T-helper 17 cell (primary cell): ENCODE results near the gene CEP162. TPM values are rescaled to one million over a fixed set of nuclear protein-coding genes. Genes with fewer than 3 reads are reported as not detected.
"Not testable (repeated sequence)": the region's sequence is repeated elsewhere in the genome, so short reads cannot be mapped to it uniquely, and the experiment has no call there.

Experiments used
- ATAC-seq: fragments of 150-1000 bp; cut with Tn5 transposase; 2 replicates; pipeline ENCODE4 v1.10.0; 2021; ENCODE audit warnings: mild to moderate bottlenecking, moderate library complexity
- DNase-seq, 3 donors: peaks; one replicate each; pipeline versions ENCODE4 v3.0.0 to v3.0.0-alpha.2; 2020 to 2021
- H3K9me3 ChIP-seq: one replicate; pipeline ENCODE4 v1.7.0; 2013; ENCODE audit warnings: low read length, mild to moderate bottlenecking; ENCODE audit not compliant: control insufficient read depth, poor library complexity, severe bottlenecking
- H3K27ac Mint-ChIP-seq: one replicate; pipeline ENCODE4 v1.8.0; 2022; ENCODE audit warnings: mild to moderate bottlenecking, moderate library complexity, mixed read lengths
- H3K27me3 Mint-ChIP-seq: one replicate; pipeline ENCODE4 v1.8.0; 2022; ENCODE audit warnings: mixed read lengths
- H3K36me3 Mint-ChIP-seq: one replicate; pipeline ENCODE4 v1.8.0; 2022; ENCODE audit warnings: low read depth, mixed read lengths
- H3K4me1 Mint-ChIP-seq: one replicate; pipeline ENCODE4 v1.8.0; 2022; ENCODE audit warnings: mild to moderate bottlenecking, mixed read lengths
- H3K4me3 Mint-ChIP-seq: one replicate; pipeline ENCODE4 v1.8.0; 2022; ENCODE audit warnings: mild to moderate bottlenecking, moderate library complexity, mixed read lengths
- total RNA-seq, 4 donors: library from RNA in 2 of 4; stranded (reverse) in 2 of 4; gene quantifications; one replicate each; pipeline ENCODE4 v1.2.3 and lab custom pipeline; 2022 to 2026

CEP162 gene
- total RNA-seq, 2 donors from 2014 or later = 6.9 to 7.1 TPM

GRCh38 chr6:84166395-84166794, 61.0 kb downstream of the CEP162 start:
- H3K9me3 ChIP-seq = no peaks in the 10 kb centered on the region
- no peak overlapping the region for H3K27ac Mint-ChIP-seq
- ATAC-seq = no peak
- no peaks in the 10 kb centered on the region for H3K4me1 Mint-ChIP-seq
- H3K4me3 Mint-ChIP-seq = no peak overlapping the region
- H3K27me3 Mint-ChIP-seq = no peaks in the 10 kb centered on the region
- H3K36me3 Mint-ChIP-seq = peaks cover 12% of the 10 kb centered on the region
- DNase-seq = no peak

- not testable (repeated sequence) for H3K27me3 Mint-ChIP-seq, DNase-seq, H3K27ac Mint-ChIP-seq, H3K4me1 Mint-ChIP-seq, H3K9me3 ChIP-seq, ATAC-seq, H3K4me3 Mint-ChIP-seq
- H3K36me3 Mint-ChIP-seq = peaks cover 14% of the 10 kb centered on the region
Measured at GRCh38 chr6:84164328-84164727, 63.1 kb downstream of the CEP162 start.

GRCh38 chr6:84161190-84161589, 66.3 kb downstream of the CEP162 start:
- Mint-ChIP-seq H3K36me3 (peaks cover 12% of the 10 kb centered on the region), H3K27me3 (no peaks in the 10 kb centered on the region), H3K4me1 (peaks cover 2% of the 10 kb centered on the region), H3K27ac (no peak overlapping the region), H3K4me3 (no peak overlapping the region)
- ATAC-seq = no peak
- DNase-seq = no peak
- H3K9me3 ChIP-seq = no peaks in the 10 kb centered on the region

- Mint-ChIP-seq H3K27me3 (no peaks in the 10 kb centered on the region), H3K36me3 (peaks cover 26% of the 10 kb centered on the region), H3K27ac (no peak overlapping the region), H3K4me3 (no peak overlapping the region), H3K4me1 (peaks cover 2% of the 10 kb centered on the region)
- ATAC-seq = no peak
- H3K9me3 ChIP-seq = no peaks in the 10 kb centered on the region
- DNase-seq = no peak
Measured at GRCh38 chr6:84156306-84156705, 71.1 kb downstream of the CEP162 start.

GRCh38 chr6:84151669-84152068, 75.8 kb downstream of the CEP162 start:
- H3K27ac Mint-ChIP-seq = no peak overlapping the region
- no peaks in the 10 kb centered on the region for H3K27me3 Mint-ChIP-seq
- no peak overlapping the region for H3K4me3 Mint-ChIP-seq
- DNase-seq = no peak
- ATAC-seq = no peak
- H3K36me3 Mint-ChIP-seq = peaks cover 27% of the 10 kb centered on the region
- H3K9me3 ChIP-seq = no peaks in the 10 kb centered on the region
- no peaks in the 10 kb centered on the region for H3K4me1 Mint-ChIP-seq

- H3K27me3 Mint-ChIP-seq = no peaks in the 10 kb centered on the region
- DNase-seq (no peak), ATAC-seq (no peak)
- no peak overlapping the region for H3K27ac Mint-ChIP-seq
- no peaks in the 10 kb centered on the region for H3K4me1 Mint-ChIP-seq
- H3K9me3 ChIP-seq = no peaks in the 10 kb centered on the region
- peaks cover 29% of the 10 kb centered on the region for H3K36me3 Mint-ChIP-seq
- H3K4me3 Mint-ChIP-seq = no peak overlapping the region
Measured at GRCh38 chr6:84150705-84151104, 76.7 kb downstream of the CEP162 start.

GRCh38 chr6:84141521-84141920, 85.9 kb downstream of the CEP162 start:
- no peak overlapping the region for H3K4me3 Mint-ChIP-seq
- no peaks in the 10 kb centered on the region for H3K27me3 Mint-ChIP-seq
- peaks cover 9% of the 10 kb centered on the region for H3K36me3 Mint-ChIP-seq
- no peaks in the 10 kb centered on the region for H3K4me1 Mint-ChIP-seq
- no peak overlapping the region for H3K27ac Mint-ChIP-seq
- no peaks in the 10 kb centered on the region for H3K9me3 ChIP-seq
- no peak for DNase-seq
- ATAC-seq = no peak

- peaks cover 8% of the 10 kb centered on the region for H3K36me3 Mint-ChIP-seq
- H3K4me1 Mint-ChIP-seq = no peaks in the 10 kb centered on the region
- H3K4me3 Mint-ChIP-seq = no peak overlapping the region
- DNase-seq (no peak), ATAC-seq (no peak)
- no peaks in the 10 kb centered on the region for H3K27me3 Mint-ChIP-seq
- H3K27ac Mint-ChIP-seq = no peak overlapping the region
- no peaks in the 10 kb centered on the region for H3K9me3 ChIP-seq
Measured at GRCh38 chr6:84139311-84139710, 88.1 kb downstream of the CEP162 start.

- Mint-ChIP-seq H3K4me3 (no peak overlapping the region), H3K27ac (no peak overlapping the region), H3K36me3 (peaks cover 8% of the 10 kb centered on the region), H3K27me3 (no peaks in the 10 kb centered on the region), H3K4me1 (no peaks in the 10 kb centered on the region)
- DNase-seq (no peak), ATAC-seq (no peak)
- no peaks in the 10 kb centered on the region for H3K9me3 ChIP-seq
Measured at GRCh38 chr6:84137989-84138575, 89.4 kb downstream of the CEP162 start.

GRCh38 chr6:84137051-84137375, 90.4 kb downstream of the CEP162 start:
- DNase-seq = no peak
- no peak for ATAC-seq
- Mint-ChIP-seq H3K36me3 (peaks cover 10% of the 10 kb centered on the region), H3K27me3 (no peaks in the 10 kb centered on the region), H3K4me3 (no peak overlapping the region), H3K4me1 (no peaks in the 10 kb centered on the region), H3K27ac (no peak overlapping the region)
- no peaks in the 10 kb centered on the region for H3K9me3 ChIP-seq

- Mint-ChIP-seq H3K4me3 (no peak overlapping the region), H3K27me3 (no peaks in the 10 kb centered on the region), H3K36me3 (peaks cover 9% of the 10 kb centered on the region), H3K4me1 (no peaks in the 10 kb centered on the region), H3K27ac (no peak overlapping the region)
- no peak for DNase-seq
- H3K9me3 ChIP-seq = no peaks in the 10 kb centered on the region
- ATAC-seq = no peak
Measured at GRCh38 chr6:84136364-84137050, 90.9 kb downstream of the CEP162 start.

- no peaks in the 10 kb centered on the region for H3K9me3 ChIP-seq
- no peak overlapping the region for H3K4me3 Mint-ChIP-seq
- ATAC-seq = no peak
- no peaks in the 10 kb centered on the region for H3K27me3 Mint-ChIP-seq
- no peak overlapping the region for H3K27ac Mint-ChIP-seq
- H3K36me3 Mint-ChIP-seq = peaks cover 6% of the 10 kb centered on the region
- no peak for DNase-seq
- H3K4me1 Mint-ChIP-seq = no peaks in the 10 kb centered on the region
Measured at GRCh38 chr6:84135291-84135690, 92.2 kb downstream of the CEP162 start.

- H3K4me1 Mint-ChIP-seq, H3K4me3 Mint-ChIP-seq: not testable (repeated sequence)
Measured at GRCh38 chr6:84133385-84133784, 94.1 kb downstream of the CEP162 start.

GRCh38 chr6:84129588-84129987, 97.9 kb downstream of the CEP162 start:
- H3K36me3 Mint-ChIP-seq, H3K4me1 Mint-ChIP-seq, H3K9me3 ChIP-seq, H3K27ac Mint-ChIP-seq, H3K4me3 Mint-ChIP-seq, DNase-seq, H3K27me3 Mint-ChIP-seq, ATAC-seq: not testable (repeated sequence)

More at GRCh38 chr6:84133385-84133784, 94.1 kb downstream of the CEP162 start:
- not testable (repeated sequence) for H3K9me3 ChIP-seq, H3K27me3 Mint-ChIP-seq, ATAC-seq, H3K36me3 Mint-ChIP-seq, H3K27ac Mint-ChIP-seq, DNase-seq
